Measurements from ENCODE around the gene MCM3AP. TPM values are rescaled to one million over a fixed set of nuclear protein-coding genes. Genes with fewer than 3 reads are reported as not detected.
A peak's percentile ranks its signal among the peaks of the same experiment; 100 is the strongest.

The MCM3AP gene
- total and polyA plus RNA-seq, 9 of the 15 experiments (the other 6 are each of a cell fraction or from before 2014, with no cell fraction given), result 6.5 to 179 (median 69.6) TPM

DNA sequence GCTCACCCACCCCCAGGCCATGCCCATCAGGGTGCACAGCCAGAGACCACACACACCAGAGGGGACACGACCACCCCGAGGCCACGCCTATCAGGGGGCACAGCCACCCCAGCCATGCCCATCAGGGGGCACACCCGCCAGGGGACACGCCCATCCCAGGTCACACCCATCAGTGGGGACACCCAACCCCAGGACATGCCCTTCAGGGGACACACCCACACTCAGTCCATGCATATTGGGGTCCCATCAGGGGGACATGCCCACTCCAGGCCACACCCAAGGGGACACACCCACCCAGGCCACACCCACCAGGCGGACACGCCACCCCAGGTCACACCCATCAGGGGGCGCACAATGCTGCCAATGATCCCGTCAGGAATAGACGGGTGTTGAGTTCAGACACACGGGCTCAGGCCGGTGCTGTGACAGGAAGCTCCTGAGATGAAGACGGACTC, 20.7 kb downstream of the MCM3AP start (continued):
- TF ChIP-seq ZNF644 (tag; IDR thresholded peaks at IDR 0.05; ENCODE audit: low read depth) (no peak), ZNF408 (CRISPR knock-in tag; IDR thresholded peaks at IDR 0.05; ENCODE audit: low read depth) (no peak), ZNF324 (CRISPR knock-in tag; IDR thresholded peaks at IDR 0.05) (no peak), SIN3A (IDR thresholded peaks at IDR 0.05; ENCODE audit: borderline replicate concordance in 2 of 2, control insufficient read depth in 1 of 2, low read depth in 2 of 2, low read length in 2 of 2) (peak; percentile 32 to 45; a peak in 2 of 4 replicates), ZKSCAN3 (CRISPR knock-in tag; IDR thresholded peaks at IDR 0.05) (no peak), KDM5B (IDR thresholded peaks at IDR 0.05; ENCODE audit: insufficient replicate concordance, low read depth, low read length) (no peak), PHB (CRISPR knock-in tag; IDR thresholded peaks at IDR 0.05) (no peak), ZNF830 (CRISPR knock-in tag; IDR thresholded peaks at IDR 0.05) (no peak), SREBF1 (IDR thresholded peaks at IDR 0.05; ENCODE audit: borderline replicate concordance, low read depth, low read length) (no peak), MTA1 (IDR thresholded peaks at IDR 0.05; ENCODE audit: borderline replicate concordance) (no peak), DDX20 (tag; IDR thresholded peaks at IDR 0.05; ENCODE audit: low read depth) (no peak)
- TF ChIP-seq, protein P1, sequence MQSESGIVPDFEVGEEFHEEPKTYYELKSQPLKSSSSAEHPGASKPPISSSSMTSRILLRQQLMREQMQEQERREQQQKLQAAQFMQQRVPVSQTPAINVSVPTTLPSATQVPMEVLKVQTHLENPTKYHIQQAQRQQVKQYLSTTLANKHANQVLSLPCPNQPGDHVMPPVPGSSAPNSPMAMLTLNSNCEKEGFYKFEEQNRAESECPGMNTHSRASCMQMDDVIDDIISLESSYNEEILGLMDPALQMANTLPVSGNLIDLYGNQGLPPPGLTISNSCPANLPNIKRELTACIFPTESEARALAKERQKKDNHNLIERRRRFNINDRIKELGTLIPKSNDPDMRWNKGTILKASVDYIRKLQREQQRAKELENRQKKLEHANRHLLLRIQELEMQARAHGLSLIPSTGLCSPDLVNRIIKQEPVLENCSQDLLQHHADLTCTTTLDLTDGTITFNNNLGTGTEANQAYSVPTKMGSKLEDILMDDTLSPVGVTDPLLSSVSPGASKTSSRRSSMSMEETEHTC (IDR thresholded peaks at IDR 0.05), result no peak
- TF ChIP-seq, protein P2, sequence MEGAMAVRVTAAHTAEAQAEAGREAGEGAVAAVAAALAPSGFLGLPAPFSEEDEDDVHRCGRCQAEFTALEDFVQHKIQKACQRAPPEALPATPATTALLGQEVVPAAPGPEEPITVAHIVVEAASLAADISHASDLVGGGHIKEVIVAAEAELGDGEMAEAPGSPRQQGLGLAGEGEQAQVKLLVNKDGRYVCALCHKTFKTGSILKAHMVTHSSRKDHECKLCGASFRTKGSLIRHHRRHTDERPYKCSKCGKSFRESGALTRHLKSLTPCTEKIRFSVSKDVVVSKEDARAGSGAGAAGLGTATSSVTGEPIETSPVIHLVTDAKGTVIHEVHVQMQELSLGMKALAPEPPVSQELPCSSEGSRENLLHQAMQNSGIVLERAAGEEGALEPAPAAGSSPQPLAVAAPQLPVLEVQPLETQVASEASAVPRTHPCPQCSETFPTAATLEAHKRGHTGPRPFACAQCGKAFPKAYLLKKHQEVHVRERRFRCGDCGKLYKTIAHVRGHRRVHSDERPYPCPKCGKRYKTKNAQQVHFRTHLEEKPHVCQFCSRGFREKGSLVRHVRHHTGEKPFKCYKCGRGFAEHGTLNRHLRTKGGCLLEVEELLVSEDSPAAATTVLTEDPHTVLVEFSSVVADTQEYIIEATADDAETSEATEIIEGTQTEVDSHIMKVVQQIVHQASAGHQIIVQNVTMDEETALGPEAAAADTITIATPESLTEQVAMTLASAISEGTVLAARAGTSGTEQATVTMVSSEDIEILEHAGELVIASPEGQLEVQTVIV (CRISPR knock-in tag; IDR thresholded peaks at IDR 0.05; ENCODE audit: borderline replicate concordance), result no peak
- TF ChIP-seq, protein P3, sequence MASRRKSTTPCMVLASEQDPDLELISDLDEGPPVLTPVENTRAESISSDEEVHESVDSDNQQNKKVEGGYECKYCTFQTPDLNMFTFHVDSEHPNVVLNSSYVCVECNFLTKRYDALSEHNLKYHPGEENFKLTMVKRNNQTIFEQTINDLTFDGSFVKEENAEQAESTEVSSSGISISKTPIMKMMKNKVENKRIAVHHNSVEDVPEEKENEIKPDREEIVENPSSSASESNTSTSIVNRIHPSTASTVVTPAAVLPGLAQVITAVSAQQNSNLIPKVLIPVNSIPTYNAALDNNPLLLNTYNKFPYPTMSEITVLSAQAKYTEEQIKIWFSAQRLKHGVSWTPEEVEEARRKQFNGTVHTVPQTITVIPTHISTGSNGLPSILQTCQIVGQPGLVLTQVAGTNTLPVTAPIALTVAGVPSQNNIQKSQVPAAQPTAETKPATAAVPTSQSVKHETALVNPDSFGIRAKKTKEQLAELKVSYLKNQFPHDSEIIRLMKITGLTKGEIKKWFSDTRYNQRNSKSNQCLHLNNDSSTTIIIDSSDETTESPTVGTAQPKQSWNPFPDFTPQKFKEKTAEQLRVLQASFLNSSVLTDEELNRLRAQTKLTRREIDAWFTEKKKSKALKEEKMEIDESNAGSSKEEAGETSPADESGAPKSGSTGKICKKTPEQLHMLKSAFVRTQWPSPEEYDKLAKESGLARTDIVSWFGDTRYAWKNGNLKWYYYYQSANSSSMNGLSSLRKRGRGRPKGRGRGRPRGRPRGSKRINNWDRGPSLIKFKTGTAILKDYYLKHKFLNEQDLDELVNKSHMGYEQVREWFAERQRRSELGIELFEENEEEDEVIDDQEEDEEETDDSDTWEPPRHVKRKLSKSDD (conservative IDR thresholded peaks at IDR 0.05; ENCODE audit: low read length), result no peak
- TF ChIP-seq, protein P4, sequence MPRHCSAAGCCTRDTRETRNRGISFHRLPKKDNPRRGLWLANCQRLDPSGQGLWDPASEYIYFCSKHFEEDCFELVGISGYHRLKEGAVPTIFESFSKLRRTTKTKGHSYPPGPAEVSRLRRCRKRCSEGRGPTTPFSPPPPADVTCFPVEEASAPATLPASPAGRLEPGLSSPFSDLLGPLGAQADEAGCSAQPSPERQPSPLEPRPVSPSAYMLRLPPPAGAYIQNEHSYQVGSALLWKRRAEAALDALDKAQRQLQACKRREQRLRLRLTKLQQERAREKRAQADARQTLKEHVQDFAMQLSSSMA (CRISPR knock-in tag; IDR thresholded peaks at IDR 0.05), result no peak

Measured in K562 (cell line).